ENCODE results near the gene FARS2. TPM values are rescaled to one million over a fixed set of nuclear protein-coding genes. Genes with fewer than 3 reads are reported as not detected.

Gene FARS2
- polyA plus RNA-seq, 3 donors: 12.2 to 21.6 (median 17.7) TPM

- no CpG with 5 or more reads among the region's 4 CpGs for WGBS (ENCODE audit: insufficient coverage)
- Histone ChIP-seq H3K9me3 (replicated peaks in 1 of 2; ENCODE audit: control insufficient read depth in 1 of 2, insufficient read depth in 1 of 2, low read length in 2 of 2) (peaks cover 0 to 4% of the 10 kb centered on the region in 2 donors), H3K79me2 (ENCODE audit: insufficient read depth, low read length) (no peaks in the 10 kb centered on the region), H3K9ac (ENCODE audit: insufficient read depth, low read length, poor library complexity, severe bottlenecking) (no peak overlapping the region), H3K4me3 (replicated peaks in 1 of 3; ENCODE audit: low read depth in 2 of 3, low read length in 3 of 3) (no peak overlapping the region), H3K27ac (ENCODE audit: low read depth in 1 of 2, low read length in 2 of 2) (no peak overlapping the region), H3K4me1 (ENCODE audit: control insufficient read depth in 1 of 2, insufficient read depth in 2 of 2, low read length in 2 of 2) (no peaks in the 10 kb centered on the region), H2AFZ (ENCODE audit: insufficient read depth, low read depth, low read length, poor library complexity, severe bottlenecking) (no peak overlapping the region), H3K36me3 (replicated peaks in 1 of 2; ENCODE audit: control insufficient read depth in 1 of 2, insufficient read depth in 2 of 2, low read length in 2 of 2) (no peaks in the 10 kb centered on the region), H3K27me3 (ENCODE audit: control insufficient read depth in 2 of 2, insufficient read depth in 2 of 2, low read length in 2 of 2) (no peaks in the 10 kb centered on the region), H3K4me2 (replicated peaks; ENCODE audit: extremely low read depth, low read length, poor library complexity, severe bottlenecking) (no peak overlapping the region), H4K20me1 (ENCODE audit: insufficient read depth, low read length) (no peaks in the 10 kb centered on the region)
- H3K27ac Mint-ChIP-seq: no peak overlapping the region
- H3K36me3 Mint-ChIP-seq: peaks cover 3 to 15% of the 10 kb centered on the region in 2 donors
- no peak for TF ChIP-seq CTCF (IDR thresholded peaks at IDR 0.05)
- H3K9me3 Mint-ChIP-seq: peaks cover 0 to 13% (median 7%) of the 10 kb centered on the region in 7 donors
- DNase-seq: no peak
- intact Hi-C loops (cut with micrococcal nuclease): no loop called here
- H3K27me3 Mint-ChIP-seq (ENCODE audit: low read depth in 3 of 3): peaks cover 0 to 1% (median 0%) of the 10 kb centered on the region in 3 donors
- no peak overlapping the region for H3K4me3 Mint-ChIP-seq
- H3K4me1 Mint-ChIP-seq: no peaks in the 10 kb centered on the region
Measured at GRCh38 chr6:5553767-5554166, 292.5 kb downstream of the FARS2 start.

GRCh38 chr6:5554226-5554625, 292.9 kb downstream of the FARS2 start:
- WGBS (ENCODE audit: insufficient coverage): no CpG with 5 or more reads among the region's 1 CpG
- H3K27ac Mint-ChIP-seq: no peak overlapping the region

More at GRCh38 chr6:5554226-5554625, 292.9 kb downstream of the FARS2 start:
- no peaks in the 10 kb centered on the region for H3K4me1 Mint-ChIP-seq
- H3K36me3 Mint-ChIP-seq: peaks cover 2 to 15% of the 10 kb centered on the region in 2 donors
- no peaks in the 10 kb centered on the region for H3K4me1 ChIP-seq (ENCODE audit: control insufficient read depth in 1 of 2, insufficient read depth in 2 of 2, low read length in 2 of 2)
- H3K4me2 ChIP-seq (replicated peaks; ENCODE audit: extremely low read depth, low read length, poor library complexity, severe bottlenecking): no peak overlapping the region
- no peak for DNase-seq
- no peak for TF ChIP-seq CTCF (IDR thresholded peaks at IDR 0.05)
- H3K27me3 Mint-ChIP-seq (ENCODE audit: low read depth in 3 of 3): peaks cover 0 to 1% (median 0%) of the 10 kb centered on the region in 3 donors
- peaks cover 0 to 13% (median 7%) of the 10 kb centered on the region in 7 donors for H3K9me3 Mint-ChIP-seq
- no peaks in the 10 kb centered on the region for H3K79me2 ChIP-seq (ENCODE audit: insufficient read depth, low read length)
- intact Hi-C loops (cut with micrococcal nuclease): no loop called here
- H3K4me3 ChIP-seq (replicated peaks in 1 of 3; ENCODE audit: low read depth in 2 of 3, low read length in 3 of 3): no peak overlapping the region
- no peak overlapping the region for H3K27ac ChIP-seq (ENCODE audit: low read depth in 1 of 2, low read length in 2 of 2)
- peaks cover 0 to 4% of the 10 kb centered on the region in 2 donors for H3K9me3 ChIP-seq (replicated peaks in 1 of 2; ENCODE audit: control insufficient read depth in 1 of 2, insufficient read depth in 1 of 2, low read length in 2 of 2)
- no peaks in the 10 kb centered on the region for H4K20me1 ChIP-seq (ENCODE audit: insufficient read depth, low read length)
- no peak overlapping the region for H3K9ac ChIP-seq (ENCODE audit: insufficient read depth, low read length, poor library complexity, severe bottlenecking)
- H3K4me3 Mint-ChIP-seq: no peak overlapping the region
- H3K27me3 ChIP-seq (ENCODE audit: control insufficient read depth in 2 of 2, insufficient read depth in 2 of 2, low read length in 2 of 2): no peaks in the 10 kb centered on the region
- no peaks in the 10 kb centered on the region for H3K36me3 ChIP-seq (replicated peaks in 1 of 2; ENCODE audit: control insufficient read depth in 1 of 2, insufficient read depth in 2 of 2, low read length in 2 of 2)
- H2AFZ ChIP-seq (ENCODE audit: insufficient read depth, low read depth, low read length, poor library complexity, severe bottlenecking): no peak overlapping the region

All from CD14-positive monocyte (primary cell).